ENCODE results near the gene ERN1. TPM values are rescaled to one million over a fixed set of nuclear protein-coding genes. Genes with fewer than 3 reads are reported as not detected.

ERN1 gene
- total and polyA plus RNA-seq, 2 of the 13 experiments (the other 11 are each of a cell fraction or from before 2014, with no cell fraction given) = 6.0 to 12.7 TPM

DNA sequence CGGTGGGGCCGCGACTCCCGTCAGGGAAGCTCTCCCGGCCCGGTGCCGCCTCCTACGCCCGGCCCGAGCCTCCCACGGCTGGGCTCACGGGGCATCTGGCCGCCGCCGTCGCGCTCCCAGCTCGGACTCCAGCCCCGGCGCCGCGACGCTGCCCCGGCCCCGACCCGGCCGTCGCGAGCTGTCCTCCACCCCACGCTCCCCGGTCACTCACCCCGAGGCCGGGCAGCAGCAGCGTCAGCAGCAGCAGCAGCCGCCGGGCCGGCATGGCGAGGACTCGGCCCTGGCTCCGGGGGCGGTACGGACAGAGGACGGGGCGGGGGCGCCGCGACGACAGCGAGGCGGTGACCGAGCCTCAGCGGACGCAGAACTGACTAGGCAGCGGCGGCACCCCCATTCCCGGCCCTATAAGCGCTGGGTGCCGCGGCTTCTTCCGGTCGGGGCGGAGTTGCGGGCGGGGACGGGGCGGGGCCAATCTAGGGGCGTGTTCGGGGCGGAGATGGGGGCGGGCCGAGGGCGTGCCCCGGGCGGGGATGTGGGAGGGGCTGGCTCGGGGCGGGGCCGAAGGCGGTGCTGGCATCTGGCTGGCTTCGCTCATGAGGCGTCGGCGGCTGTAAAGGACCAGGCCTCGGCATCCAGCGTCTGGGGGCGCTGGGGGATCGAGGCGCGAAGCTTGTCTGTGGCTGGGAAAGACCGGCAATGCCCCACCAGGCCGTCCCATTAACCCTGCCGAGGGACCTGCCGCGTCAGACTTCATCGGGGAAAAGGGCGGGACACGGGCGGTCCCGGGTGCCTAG is at the start of gene ERN1 (continued):
- TF ChIP-seq, protein P1, sequence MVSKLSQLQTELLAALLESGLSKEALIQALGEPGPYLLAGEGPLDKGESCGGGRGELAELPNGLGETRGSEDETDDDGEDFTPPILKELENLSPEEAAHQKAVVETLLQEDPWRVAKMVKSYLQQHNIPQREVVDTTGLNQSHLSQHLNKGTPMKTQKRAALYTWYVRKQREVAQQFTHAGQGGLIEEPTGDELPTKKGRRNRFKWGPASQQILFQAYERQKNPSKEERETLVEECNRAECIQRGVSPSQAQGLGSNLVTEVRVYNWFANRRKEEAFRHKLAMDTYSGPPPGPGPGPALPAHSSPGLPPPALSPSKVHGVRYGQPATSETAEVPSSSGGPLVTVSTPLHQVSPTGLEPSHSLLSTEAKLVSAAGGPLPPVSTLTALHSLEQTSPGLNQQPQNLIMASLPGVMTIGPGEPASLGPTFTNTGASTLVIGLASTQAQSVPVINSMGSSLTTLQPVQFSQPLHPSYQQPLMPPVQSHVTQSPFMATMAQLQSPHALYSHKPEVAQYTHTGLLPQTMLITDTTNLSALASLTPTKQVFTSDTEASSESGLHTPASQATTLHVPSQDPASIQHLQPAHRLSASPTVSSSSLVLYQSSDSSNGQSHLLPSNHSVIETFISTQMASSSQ (IDR thresholded peaks at IDR 0.05; ENCODE audit: low read depth) = no peak
- TF ChIP-seq, protein P1 (CRISPR knock-in tag; IDR thresholded peaks at IDR 0.05; ENCODE audit: borderline replicate concordance) = peak; percentile 57
- TF ChIP-seq, protein P2, sequence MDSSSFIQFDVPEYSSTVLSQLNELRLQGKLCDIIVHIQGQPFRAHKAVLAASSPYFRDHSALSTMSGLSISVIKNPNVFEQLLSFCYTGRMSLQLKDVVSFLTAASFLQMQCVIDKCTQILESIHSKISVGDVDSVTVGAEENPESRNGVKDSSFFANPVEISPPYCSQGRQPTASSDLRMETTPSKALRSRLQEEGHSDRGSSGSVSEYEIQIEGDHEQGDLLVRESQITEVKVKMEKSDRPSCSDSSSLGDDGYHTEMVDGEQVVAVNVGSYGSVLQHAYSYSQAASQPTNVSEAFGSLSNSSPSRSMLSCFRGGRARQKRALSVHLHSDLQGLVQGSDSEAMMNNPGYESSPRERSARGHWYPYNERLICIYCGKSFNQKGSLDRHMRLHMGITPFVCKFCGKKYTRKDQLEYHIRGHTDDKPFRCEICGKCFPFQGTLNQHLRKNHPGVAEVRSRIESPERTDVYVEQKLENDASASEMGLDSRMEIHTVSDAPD (CRISPR knock-in tag; IDR thresholded peaks at IDR 0.05) = no peak
- TF ChIP-seq, protein P3, sequence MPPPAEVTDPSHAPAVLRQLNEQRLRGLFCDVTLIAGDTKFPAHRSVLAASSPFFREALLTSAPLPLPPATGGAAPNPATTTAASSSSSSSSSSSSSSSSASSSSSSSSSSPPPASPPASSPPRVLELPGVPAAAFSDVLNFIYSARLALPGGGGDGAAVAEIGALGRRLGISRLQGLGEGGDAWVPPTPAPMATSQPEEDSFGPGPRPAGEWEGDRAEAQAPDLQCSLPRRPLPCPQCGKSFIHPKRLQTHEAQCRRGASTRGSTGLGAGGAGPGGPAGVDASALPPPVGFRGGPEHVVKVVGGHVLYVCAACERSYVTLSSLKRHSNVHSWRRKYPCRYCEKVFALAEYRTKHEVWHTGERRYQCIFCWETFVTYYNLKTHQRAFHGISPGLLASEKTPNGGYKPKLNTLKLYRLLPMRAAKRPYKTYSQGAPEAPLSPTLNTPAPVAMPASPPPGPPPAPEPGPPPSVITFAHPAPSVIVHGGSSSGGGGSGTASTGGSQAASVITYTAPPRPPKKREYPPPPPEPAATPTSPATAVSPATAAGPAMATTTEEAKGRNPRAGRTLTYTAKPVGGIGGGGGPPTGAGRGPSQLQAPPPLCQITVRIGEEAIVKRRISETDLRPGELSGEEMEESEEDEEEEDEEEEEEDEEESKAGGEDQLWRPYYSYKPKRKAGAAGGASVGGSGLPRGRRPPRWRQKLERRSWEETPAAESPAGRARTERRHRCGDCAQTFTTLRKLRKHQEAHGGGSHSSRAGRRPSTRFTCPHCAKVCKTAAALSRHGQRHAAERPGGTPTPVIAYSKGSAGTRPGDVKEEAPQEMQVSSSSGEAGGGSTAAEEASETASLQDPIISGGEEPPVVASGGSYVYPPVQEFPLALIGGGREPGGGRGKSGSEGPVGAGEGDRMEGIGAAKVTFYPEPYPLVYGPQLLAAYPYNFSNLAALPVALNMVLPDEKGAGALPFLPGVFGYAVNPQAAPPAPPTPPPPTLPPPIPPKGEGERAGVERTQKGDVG (CRISPR knock-in tag; IDR thresholded peaks at IDR 0.05; ENCODE audit: borderline replicate concordance) = peak; percentile 91
- TF ChIP-seq BCL6 (CRISPR knock-in tag; IDR thresholded peaks at IDR 0.05) = peak; percentile 67
- no peak for TF ChIP-seq TBX3 (IDR thresholded peaks at IDR 0.05; ENCODE audit: borderline replicate concordance)
- peak; percentile 78; the same call in 1 of the 2 replicates for TF ChIP-seq ZNF879 (CRISPR knock-in tag; IDR thresholded peaks at IDR 0.05)
- peak; percentile 82; the same call in 1 of the 2 replicates for TF ChIP-seq KDM4B (CRISPR knock-in tag; IDR thresholded peaks at IDR 0.05)
- TF ChIP-seq ZNF713 (CRISPR knock-in tag; IDR thresholded peaks at IDR 0.05) = peak; percentile 86
- peak; percentile 95 for TF ChIP-seq KMT2A (CRISPR knock-in tag; IDR thresholded peaks at IDR 0.05)
- peak; percentile 74; the same call in 1 of the 2 replicates for TF ChIP-seq ZNF614 (CRISPR knock-in tag; IDR thresholded peaks at IDR 0.05; ENCODE audit: borderline replicate concordance)
- TF ChIP-seq ESRRA (CRISPR knock-in tag; IDR thresholded peaks at IDR 0.05; ENCODE audit: low read depth) = peak; percentile 43; the same call in 1 of the 2 replicates
- TF ChIP-seq ZNF510 (CRISPR knock-in tag; IDR thresholded peaks at IDR 0.05; ENCODE audit: low read depth) = peak; percentile 95
- TF ChIP-seq FOXC1 (CRISPR knock-in tag; IDR thresholded peaks at IDR 0.05; ENCODE audit: borderline replicate concordance) = peak; percentile 62; the same call in 1 of the 2 replicates
- TF ChIP-seq, protein P4, sequence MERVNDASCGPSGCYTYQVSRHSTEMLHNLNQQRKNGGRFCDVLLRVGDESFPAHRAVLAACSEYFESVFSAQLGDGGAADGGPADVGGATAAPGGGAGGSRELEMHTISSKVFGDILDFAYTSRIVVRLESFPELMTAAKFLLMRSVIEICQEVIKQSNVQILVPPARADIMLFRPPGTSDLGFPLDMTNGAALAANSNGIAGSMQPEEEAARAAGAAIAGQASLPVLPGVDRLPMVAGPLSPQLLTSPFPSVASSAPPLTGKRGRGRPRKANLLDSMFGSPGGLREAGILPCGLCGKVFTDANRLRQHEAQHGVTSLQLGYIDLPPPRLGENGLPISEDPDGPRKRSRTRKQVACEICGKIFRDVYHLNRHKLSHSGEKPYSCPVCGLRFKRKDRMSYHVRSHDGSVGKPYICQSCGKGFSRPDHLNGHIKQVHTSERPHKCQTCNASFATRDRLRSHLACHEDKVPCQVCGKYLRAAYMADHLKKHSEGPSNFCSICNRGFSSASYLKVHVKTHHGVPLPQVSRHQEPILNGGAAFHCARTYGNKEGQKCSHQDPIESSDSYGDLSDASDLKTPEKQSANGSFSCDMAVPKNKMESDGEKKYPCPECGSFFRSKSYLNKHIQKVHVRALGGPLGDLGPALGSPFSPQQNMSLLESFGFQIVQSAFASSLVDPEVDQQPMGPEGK (CRISPR knock-in tag; IDR thresholded peaks at IDR 0.05) = peak; percentile 90
- TF ChIP-seq ZSCAN12 (CRISPR knock-in tag; IDR thresholded peaks at IDR 0.05) = peak; percentile 34; the same call in 1 of the 2 replicates

Measured in HepG2 (cell line).